VCaP (cell line): ENCODE results near the gene GLCE.

Source experiments
- H3K27ac ChIP-seq: fragments of 450-650 bp; 2 replicates; pipeline ENCODE4 v1.5.1; 2017
- TF ChIP-seq, protein P1 (sequence below): fragments of 450-650 bp; conservative IDR thresholded peaks from 2 replicates; pipeline ENCODE4 v1.5.1; 2017; ENCODE audit warnings: mild to moderate bottlenecking, moderate library complexity

The GLCE gene

DNA sequence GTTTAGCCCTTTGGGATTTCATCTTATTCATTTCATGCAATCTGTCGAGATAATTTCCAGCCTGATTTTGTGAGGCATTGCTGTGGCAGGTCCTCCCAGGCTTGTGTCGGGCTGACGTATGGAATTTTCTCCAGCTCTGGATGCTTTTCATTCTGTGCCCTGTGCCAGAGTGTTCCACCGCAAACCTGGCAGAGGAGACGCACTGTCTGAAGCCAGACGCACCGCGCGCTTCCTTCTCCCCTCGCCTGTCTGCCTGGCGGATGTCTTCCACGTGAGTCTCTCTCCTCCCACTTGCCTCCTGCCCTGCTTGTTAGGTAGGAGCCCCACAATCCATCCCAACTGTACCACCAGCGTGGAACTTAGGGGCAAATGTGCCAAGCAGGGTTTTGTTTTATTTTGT is 20.1 kb upstream of the GLCE start:
- TF ChIP-seq, protein P1, sequence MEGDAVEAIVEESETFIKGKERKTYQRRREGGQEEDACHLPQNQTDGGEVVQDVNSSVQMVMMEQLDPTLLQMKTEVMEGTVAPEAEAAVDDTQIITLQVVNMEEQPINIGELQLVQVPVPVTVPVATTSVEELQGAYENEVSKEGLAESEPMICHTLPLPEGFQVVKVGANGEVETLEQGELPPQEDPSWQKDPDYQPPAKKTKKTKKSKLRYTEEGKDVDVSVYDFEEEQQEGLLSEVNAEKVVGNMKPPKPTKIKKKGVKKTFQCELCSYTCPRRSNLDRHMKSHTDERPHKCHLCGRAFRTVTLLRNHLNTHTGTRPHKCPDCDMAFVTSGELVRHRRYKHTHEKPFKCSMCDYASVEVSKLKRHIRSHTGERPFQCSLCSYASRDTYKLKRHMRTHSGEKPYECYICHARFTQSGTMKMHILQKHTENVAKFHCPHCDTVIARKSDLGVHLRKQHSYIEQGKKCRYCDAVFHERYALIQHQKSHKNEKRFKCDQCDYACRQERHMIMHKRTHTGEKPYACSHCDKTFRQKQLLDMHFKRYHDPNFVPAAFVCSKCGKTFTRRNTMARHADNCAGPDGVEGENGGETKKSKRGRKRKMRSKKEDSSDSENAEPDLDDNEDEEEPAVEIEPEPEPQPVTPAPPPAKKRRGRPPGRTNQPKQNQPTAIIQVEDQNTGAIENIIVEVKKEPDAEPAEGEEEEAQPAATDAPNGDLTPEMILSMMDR = no peak

DNA sequence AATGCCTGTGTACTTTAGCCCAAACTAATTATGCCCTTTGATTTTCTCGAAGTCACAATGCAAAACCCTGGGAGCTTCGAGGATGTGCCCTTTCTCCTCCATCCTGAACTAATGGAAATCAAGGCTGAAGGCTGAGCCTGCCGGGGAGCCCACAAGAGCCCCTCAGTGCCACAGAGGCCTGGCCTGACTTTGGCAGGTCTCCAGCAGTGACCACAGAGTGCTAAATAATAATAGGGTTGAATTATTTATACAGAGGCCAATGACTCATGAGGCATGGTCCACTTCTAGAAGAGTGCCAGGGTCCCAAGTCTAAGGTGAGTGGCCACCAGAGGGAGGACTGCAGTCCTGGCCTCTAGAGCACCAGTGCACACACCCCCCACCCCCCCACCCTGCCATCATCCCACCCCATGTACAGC is 19.1 kb upstream of the GLCE start:
- no peak overlapping the region for H3K27ac ChIP-seq
- TF ChIP-seq, protein P1 = peak; percentile 19; the same call in 1 of the 2 replicates

More for the DNA sequence above, 20.1 kb upstream of the GLCE start:
- H3K27ac ChIP-seq = no peak overlapping the region

DNA sequence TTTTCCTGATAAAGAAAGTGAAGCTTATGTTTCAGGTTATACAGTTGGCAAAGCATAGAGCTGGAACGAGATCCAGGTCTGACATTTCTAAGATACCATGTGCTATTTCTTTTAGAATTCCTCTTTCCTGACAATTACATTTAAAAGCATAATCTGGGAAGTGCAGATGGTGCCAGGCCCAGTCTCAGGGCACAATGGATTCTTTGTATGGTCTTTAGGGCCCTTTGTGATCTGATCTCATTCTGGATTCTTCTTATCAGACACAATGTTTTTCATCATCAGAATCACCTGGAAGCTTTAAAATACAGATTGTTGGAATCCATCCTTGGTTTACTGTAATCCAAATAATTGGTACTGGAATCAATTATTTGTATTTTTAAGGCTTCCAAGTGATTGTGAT is 18.6 kb upstream of the GLCE start:
- TF ChIP-seq, protein P1 = no peak
- H3K27ac ChIP-seq = no peak overlapping the region

DNA sequence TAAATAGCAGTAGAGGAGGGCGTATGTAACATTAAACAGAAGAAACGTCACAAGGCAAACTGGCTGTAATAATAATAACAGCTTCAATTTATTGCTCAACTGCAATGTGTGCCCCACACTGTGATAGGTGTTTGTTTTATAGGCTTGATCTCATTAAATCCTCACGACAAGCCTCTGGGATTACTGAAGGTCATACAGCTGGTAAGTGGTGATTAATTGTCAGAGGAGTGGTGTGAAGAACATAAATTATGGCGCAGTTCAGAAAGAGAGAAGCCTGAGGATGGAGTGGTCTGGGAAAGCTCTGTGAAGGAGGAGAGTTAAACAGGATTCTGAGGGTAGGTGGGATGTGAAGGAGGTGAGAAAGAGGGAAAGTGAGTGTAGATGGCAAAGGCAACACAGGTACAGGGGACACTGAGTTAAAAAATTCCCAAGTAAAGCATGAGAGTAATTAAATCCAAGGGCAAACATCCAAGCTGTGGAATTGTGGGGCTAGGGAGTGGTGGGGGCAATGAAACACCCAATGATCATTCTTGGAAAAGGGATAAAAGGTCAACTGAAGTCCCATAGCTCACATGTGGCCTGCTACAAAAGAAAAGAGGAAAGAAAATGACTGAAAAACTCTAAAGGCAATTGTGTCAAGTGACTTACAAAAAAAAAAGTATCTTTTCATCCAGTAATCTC is 16.5 kb upstream of the GLCE start:
- no peak overlapping the region for H3K27ac ChIP-seq
- TF ChIP-seq, protein P1 = no peak

DNA sequence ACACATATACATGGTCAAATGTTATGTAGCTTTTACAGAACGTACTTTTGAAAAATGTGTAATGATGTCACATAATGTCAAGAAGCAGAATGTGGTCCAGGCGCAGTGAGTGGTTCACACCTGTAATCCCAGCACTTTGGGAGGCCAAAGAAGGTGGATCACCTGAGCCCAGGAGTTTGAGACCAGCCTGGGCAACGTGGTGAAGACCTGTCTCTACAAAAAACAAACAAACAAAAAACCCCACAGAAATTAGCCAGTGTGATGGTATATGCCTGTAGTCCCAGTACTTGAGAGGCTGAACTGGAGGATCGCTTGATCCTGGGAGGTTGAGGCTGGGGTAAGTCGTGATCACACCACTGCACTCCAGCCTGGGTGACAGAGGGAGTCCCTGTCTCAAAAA is 15.9 kb upstream of the GLCE start:
- no peak overlapping the region for H3K27ac ChIP-seq
- TF ChIP-seq, protein P1 = no peak

DNA sequence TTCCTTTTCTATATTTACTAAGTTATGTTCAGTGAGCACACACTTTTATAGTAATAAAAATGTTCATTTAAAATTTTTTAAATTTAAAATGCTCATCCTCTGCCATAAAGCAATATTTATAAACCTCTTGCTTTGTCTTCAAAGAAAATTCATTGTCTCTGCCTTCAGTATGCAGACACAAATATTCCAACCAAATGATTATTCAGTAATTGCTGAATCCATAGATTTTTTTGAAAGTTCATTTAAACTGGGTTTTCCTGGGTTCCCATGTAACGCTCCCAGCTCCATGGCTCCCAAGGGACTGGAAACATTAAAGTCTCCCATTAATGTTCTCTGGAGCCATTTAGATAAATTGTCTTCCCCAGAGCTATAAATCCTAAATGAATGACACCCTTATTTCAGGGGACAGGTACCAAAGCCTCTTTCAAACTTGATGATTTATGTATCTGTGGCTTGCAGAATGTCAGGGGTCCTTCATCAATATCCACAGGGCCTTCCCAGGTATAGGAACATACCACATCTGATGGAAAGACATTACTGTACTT is 15.2 kb upstream of the GLCE start:
- TF ChIP-seq, protein P1 = no peak
- H3K27ac ChIP-seq = no peak overlapping the region

DNA sequence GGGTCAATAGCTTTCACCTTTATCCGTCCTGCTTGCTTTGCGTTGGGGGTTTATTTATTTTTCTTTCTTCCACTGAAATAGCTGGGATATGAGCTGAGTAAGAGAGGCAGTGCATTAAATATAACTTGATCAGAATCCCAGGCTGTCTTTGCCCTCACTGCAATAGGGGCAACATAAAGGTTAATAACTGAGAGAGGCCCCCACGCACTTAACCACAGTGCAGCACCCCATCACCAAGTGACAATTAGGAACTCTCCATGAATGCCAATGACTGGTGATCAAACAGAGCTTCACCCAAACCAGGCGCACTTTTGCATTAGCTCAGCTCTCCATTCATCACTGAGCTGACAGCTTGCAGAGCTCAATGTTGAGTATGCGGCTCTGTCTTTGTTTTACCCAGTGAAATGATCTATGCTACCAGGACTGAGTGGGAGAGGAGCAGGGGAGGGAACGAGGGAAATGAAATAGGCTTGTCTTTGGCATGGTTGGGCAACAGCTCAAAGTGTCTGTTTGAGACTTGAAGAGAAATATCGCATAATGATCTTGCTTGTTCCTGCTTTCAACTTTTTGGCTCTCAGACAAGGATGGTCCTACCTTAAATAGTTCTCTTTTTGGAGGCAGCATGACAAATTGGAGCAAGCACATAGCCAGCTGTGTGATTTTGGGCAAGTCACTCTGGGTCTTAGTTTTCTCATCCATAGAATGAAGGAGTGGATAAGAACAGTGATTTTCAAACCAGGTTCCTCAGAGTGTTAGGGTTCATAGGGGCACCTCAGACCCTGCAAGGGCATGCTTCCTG is 14.5 kb upstream of the GLCE start:
- TF ChIP-seq, protein P1 = no peak
- no peak overlapping the region for H3K27ac ChIP-seq
